Large intestine (tissue), 3 donors: Measurements from ENCODE around the gene RNF4. TPM values are rescaled to one million over a fixed set of nuclear protein-coding genes. Genes with fewer than 3 reads are reported as not detected.

Experiments used
- DNase-seq, 2 donors: peaks; one replicate each; pipeline versions ENCODE4 v3.0.0 to v3.0.0-alpha.2; 2013
- H3K27ac ChIP-seq: one replicate; pipeline ENCODE4 v1.5.1; 2013; ENCODE audit warnings: low read length
- H3K27me3 ChIP-seq: 2 replicates; pipeline ENCODE4 v1.6.1; 2013; ENCODE audit warnings: low read length; ENCODE audit not compliant: control insufficient read depth, insufficient read depth
- H3K36me3 ChIP-seq: 2 replicates; pipeline ENCODE4 v1.6.1; 2013; ENCODE audit warnings: low read length; ENCODE audit not compliant: control insufficient read depth, insufficient read depth
- H3K4me1 ChIP-seq: one replicate; pipeline ENCODE4 v1.6.1; 2013; ENCODE audit warnings: low read length; ENCODE audit not compliant: control insufficient read depth, insufficient read depth
- H3K4me3 ChIP-seq: one replicate; pipeline ENCODE4 v1.5.1; 2013; ENCODE audit warnings: low read length
- H3K9me3 ChIP-seq: one replicate; pipeline ENCODE4 v1.6.1; 2013; ENCODE audit warnings: mild to moderate bottlenecking, low read depth, low read length, moderate library complexity; ENCODE audit not compliant: control insufficient read depth
- WGBS: methylation state at CpG from one replicate; pipeline ENCODE4 v1.1.5; 2013; ENCODE audit warnings: low lambda C conversion rate; ENCODE audit not compliant: insufficient coverage; 5-methylcytosine and 5-hydroxymethylcytosine counted together
- polyA plus RNA-seq: library from polyadenylated mRNA; unstranded; fragments of 120-200 nt; gene quantifications from one replicate; pipeline ENCODE4 v1.2.1, GENCODE V29; 2013

The RNF4 gene
- polyA plus RNA-seq, 1 donor = 37.9 TPM

DNA sequence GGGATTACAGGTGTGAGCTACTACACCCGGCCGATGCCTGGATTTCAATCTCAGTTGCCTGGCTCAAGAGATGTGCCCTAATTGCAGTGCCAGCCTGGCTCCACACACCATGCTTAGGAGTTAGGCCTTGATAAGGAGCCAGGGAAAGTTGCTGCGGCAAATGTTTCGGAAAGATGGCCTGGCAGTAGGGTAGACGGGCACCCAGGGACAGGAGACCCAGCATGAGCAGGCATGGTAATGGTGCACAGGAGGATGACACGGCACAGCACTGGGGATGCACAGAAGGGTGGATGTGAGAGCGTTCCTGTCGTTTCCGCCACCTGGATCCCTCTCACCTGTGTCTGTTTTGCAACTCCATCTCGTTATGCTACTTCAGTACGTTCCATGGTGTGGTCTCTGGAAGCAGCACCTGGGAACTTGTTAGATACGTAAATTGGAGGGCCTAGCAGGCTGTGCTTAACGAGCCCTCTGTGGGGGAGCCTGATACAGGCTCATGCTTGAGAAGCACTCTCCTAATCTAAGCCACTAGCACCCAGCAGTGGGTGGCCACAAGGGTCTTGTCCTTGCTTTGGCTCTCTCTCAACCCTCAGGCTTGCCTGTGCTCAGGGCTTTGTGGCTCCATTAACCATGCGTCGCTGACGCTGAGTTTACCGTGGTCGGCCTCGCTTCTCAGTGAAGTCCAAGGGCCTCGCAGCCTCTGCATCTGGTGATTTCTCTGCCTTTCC is 20.3 kb downstream of the RNF4 start:
- Histone ChIP-seq H3K9me3 (no peaks in the 10 kb centered on the region), H3K27me3 (no peaks in the 10 kb centered on the region), H3K36me3 (peaks cover 33% of the 10 kb centered on the region), H3K27ac (no peak overlapping the region), H3K4me3 (no peak overlapping the region), H3K4me1 (no peaks in the 10 kb centered on the region)
- WGBS = no CpG with 5 or more reads among the region's 20 CpGs
- no peak for DNase-seq

- H3K27ac ChIP-seq = no peak overlapping the region
- no peaks in the 10 kb centered on the region for H3K4me1 ChIP-seq
- H3K9me3 ChIP-seq = no peaks in the 10 kb centered on the region
- no peak overlapping the region for H3K4me3 ChIP-seq
- H3K36me3 ChIP-seq = peaks cover 35% of the 10 kb centered on the region
- WGBS = 100% methylated on average over 2 of the region's 9 CpGs
- H3K27me3 ChIP-seq = no peaks in the 10 kb centered on the region
- no peak for DNase-seq
Observed at GRCh38 chr4:2489841-2490552, 21.1 kb downstream of the RNF4 start.

DNA sequence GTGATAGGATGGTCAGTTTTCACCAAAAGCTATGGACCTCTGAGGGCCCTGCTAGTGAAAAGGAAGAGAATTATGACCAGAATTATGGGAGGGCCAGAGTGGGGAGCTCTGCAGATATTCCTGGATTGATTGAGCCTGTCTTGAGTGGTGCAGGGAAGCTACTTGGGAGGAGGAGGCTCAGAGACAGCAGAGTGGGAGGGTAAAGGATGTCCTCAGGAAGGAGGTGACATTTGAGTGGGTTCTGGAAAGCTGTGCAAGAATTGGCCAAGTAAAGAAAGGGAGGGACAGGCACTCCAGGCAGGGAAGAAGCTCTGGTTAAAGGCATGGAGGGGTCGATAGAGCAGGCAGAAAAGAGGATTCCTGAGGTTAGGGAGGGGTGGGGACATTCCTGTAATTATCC is 24.1 kb downstream of the RNF4 start:
- peaks cover 53% of the 10 kb centered on the region for H3K36me3 ChIP-seq
- no CpG with 5 or more reads among the region's 1 CpG for WGBS
- no peak overlapping the region for H3K4me3 ChIP-seq
- no peaks in the 10 kb centered on the region for H3K27me3 ChIP-seq
- no peaks in the 10 kb centered on the region for H3K4me1 ChIP-seq
- no peak overlapping the region for H3K27ac ChIP-seq
- no peaks in the 10 kb centered on the region for H3K9me3 ChIP-seq
- no peak for DNase-seq

DNA sequence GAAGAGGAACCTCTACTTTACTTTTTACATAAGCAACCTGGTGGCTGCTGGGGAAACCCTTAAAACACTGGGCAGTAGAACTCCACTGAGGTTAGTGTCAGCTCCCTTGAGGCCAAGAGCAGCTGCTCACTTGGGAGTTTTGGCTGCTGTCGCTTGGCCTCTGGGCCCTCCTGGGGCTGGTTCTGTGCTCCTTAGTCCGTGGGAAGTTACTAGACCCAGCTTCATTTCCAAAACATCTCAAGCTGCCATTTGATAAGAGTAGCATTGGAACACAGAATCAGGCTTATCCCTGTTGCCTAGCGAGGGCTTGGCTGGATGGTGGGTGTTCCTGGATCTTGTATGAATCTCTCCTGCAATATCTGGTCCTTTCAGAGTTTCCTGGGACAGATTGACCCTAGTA is 26.1 kb downstream of the RNF4 start:
- Histone ChIP-seq H3K9me3 (no peaks in the 10 kb centered on the region), H3K4me3 (no peak overlapping the region), H3K4me1 (no peaks in the 10 kb centered on the region), H3K27ac (no peak overlapping the region), H3K27me3 (no peaks in the 10 kb centered on the region), H3K36me3 (peaks cover 63% of the 10 kb centered on the region)
- no peak for DNase-seq
- WGBS = no CpG with 5 or more reads among the region's 3 CpGs

GRCh38 chr4:2497324-2497723 is 28.4 kb downstream of the RNF4 start:
- WGBS = no CpG with 5 or more reads among the region's 4 CpGs
- H3K27me3 ChIP-seq = no peaks in the 10 kb centered on the region
- H3K36me3 ChIP-seq = peaks cover 69% of the 10 kb centered on the region
- no peaks in the 10 kb centered on the region for H3K9me3 ChIP-seq
- no peaks in the 10 kb centered on the region for H3K4me1 ChIP-seq
- H3K27ac ChIP-seq = no peak overlapping the region
- no peak overlapping the region for H3K4me3 ChIP-seq
- DNase-seq = no peak

GRCh38 chr4:2497931-2498330 is 29.0 kb downstream of the RNF4 start:
- H3K9me3 ChIP-seq = no peaks in the 10 kb centered on the region
- DNase-seq = no peak
- H3K27me3 ChIP-seq = no peaks in the 10 kb centered on the region
- H3K4me3 ChIP-seq = no peak overlapping the region
- H3K4me1 ChIP-seq = no peaks in the 10 kb centered on the region
- no peak overlapping the region for H3K27ac ChIP-seq
- peaks cover 65% of the 10 kb centered on the region for H3K36me3 ChIP-seq
- WGBS = no CpG with 5 or more reads among the region's 9 CpGs

DNA sequence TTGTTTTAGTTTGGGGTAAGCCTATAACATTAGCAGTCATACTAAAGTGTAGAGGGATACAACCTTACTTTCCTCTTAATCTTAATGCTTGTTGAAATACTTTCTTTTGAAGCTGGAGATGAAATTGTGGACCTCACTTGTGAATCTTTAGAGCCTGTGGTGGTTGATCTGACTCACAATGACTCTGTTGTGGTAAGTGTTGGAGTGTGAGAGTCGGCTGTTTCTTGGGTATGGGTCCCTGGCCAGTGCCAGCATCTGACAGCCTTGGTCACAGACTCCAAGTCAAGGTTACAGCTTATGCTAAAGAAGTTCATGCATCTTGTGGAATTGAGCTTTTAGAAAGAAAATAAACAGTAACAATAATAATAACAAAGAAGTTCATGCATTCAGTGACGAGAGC is 31.6 kb downstream of the RNF4 start:
- 86% methylated on average over 1 of the region's 2 CpGs for WGBS
- Histone ChIP-seq H3K9me3 (no peaks in the 10 kb centered on the region), H3K27me3 (no peaks in the 10 kb centered on the region), H3K4me3 (no peak overlapping the region), H3K36me3 (peaks cover 72% of the 10 kb centered on the region), H3K27ac (no peak overlapping the region), H3K4me1 (no peaks in the 10 kb centered on the region)
- DNase-seq = no peak

DNA sequence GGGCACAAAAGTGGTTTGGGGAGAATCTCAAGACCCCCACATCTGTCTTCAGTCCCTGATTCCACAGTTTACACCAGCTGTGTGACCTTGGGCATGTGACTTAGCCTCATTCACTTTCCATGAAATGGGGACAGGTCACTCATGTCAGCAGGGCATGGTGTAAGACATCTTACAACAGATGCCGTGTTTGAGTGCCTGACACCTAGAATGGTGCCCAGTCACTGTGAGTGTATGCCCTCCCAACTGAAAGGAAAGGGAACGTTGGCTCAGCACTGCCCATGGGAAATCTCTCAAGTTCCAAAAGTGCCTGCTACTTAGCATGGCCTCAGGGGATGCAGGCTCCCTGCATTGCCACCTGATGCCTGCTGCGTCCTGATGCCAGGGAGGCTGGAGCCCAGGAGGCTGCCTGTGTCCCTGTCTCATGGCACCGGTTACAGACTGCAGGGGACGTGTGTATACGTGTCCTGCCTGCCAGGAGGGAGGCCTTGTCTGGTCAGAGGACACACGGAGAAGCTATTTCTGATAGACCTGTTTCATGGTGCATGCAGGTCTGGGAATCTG is 32.2 kb downstream of the RNF4 start:
- Histone ChIP-seq H3K27ac (no peak overlapping the region), H3K36me3 (peaks cover 73% of the 10 kb centered on the region), H3K27me3 (no peaks in the 10 kb centered on the region), H3K4me3 (no peak overlapping the region), H3K4me1 (no peaks in the 10 kb centered on the region), H3K9me3 (no peaks in the 10 kb centered on the region)
- DNase-seq = no peak
- no CpG with 5 or more reads among the region's 7 CpGs for WGBS

- Histone ChIP-seq H3K4me1 (no peaks in the 10 kb centered on the region), H3K27ac (no peak overlapping the region), H3K4me3 (no peak overlapping the region), H3K36me3 (peaks cover 65% of the 10 kb centered on the region), H3K9me3 (no peaks in the 10 kb centered on the region), H3K27me3 (no peaks in the 10 kb centered on the region)
- WGBS = 100% methylated on average over 2 of the region's 5 CpGs
- DNase-seq = no peak
Observed at GRCh38 chr4:2503809-2504208, 34.9 kb downstream of the RNF4 start.

DNA sequence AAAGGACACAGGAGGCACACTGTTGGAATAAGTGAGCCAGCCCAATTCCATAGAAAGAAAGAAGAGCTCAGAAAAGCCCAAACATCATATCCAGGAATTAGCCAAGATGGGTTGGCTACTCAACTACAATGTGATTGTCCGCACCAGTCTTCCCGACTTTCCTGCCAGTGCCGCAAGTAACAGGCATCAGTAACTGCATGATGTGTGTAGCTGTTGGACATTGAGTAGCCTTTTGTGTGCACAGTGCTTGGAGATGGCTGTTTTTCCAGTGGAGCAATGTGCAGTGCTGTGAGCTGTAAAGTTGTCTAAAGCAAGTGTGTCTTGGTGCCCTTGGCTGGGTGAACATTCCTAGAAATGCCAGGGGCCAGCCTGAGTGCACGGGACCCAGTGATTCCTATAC is 38.4 kb downstream of the RNF4 start:
- no peak overlapping the region for H3K4me3 ChIP-seq
- H3K9me3 ChIP-seq = no peaks in the 10 kb centered on the region
- H3K4me1 ChIP-seq = no peaks in the 10 kb centered on the region
- no peak overlapping the region for H3K27ac ChIP-seq
- peaks cover 61% of the 10 kb centered on the region for H3K36me3 ChIP-seq
- DNase-seq = no peak
- no peaks in the 10 kb centered on the region for H3K27me3 ChIP-seq
- no CpG with 5 or more reads among the region's 4 CpGs for WGBS
